ENCODE measurements around the gene KCNN1. TPM values are rescaled to one million over a fixed set of nuclear protein-coding genes. Genes with fewer than 3 reads are reported as not detected.
A peak's percentile ranks its signal among the peaks of the same experiment; 100 is the strongest.

Gene KCNN1
- total and polyA plus RNA-seq, 2 of the 4 experiments (the other 2 are of a cell fraction) = 0.09 TPM; not detected in 1

DNA sequence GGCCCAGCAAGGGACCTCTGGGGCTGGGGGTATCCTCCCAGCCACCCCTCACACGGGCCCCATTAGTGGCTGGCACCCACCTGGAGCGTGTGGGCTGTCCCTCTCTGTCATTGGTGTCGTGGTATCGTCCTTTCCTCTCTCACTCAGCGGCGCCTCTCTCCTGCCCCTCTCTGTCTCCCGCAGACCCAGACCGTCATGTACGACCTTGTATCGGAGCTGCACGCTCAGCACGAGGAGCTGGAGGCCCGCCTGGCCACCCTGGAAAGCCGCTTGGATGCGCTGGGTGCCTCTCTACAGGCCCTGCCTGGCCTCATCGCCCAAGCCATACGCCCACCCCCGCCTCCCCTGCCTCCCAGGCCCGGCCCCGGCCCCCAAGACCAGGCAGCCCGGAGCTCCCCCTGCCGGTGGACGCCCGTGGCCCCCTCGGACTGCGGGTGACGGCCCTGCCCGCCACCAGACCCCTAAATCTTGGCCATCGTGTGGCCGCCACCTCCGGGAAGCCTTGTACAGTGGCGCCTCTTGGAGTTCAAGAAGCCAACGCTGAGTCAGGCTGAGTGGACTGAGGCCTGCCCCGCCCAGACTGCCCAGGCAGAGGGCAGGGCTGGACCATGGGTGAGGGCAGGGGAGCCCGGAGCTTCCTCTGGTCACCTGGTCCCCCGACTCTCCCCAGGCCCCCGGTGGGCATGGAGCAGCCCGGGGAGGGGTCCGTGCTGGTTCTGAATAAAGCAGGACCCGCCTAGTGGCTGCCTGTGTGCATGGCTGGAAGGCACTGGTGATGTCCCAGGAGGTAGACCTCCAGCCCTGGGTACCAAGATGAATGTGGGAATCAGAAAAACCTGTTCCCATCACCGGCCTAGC, 31.3 kb downstream of the KCNN1 start:
- Histone ChIP-seq H4K5ac (ENCODE audit: low read depth, low read length) (no peak overlapping the region), H3K18ac (ENCODE audit: low read depth, low read length) (no peak overlapping the region), H4K91ac (ENCODE audit: insufficient read depth, low read depth, low read length) (no peak overlapping the region), H3K23ac (ENCODE audit: low read depth, low read length) (no peak overlapping the region), H3K14ac (replicated peaks; ENCODE audit: low read depth, low read length) (no peak overlapping the region), H3K9ac (ENCODE audit: low read depth, low read length) (no peak overlapping the region), H2AK9ac (replicated peaks; ENCODE audit: low read depth, low read length, poor library complexity) (peak overlapping the region; percentile 65), H3K27ac (ENCODE audit: insufficient read depth, low read length) (no peak overlapping the region), H2BK20ac (ENCODE audit: low read depth, low read length) (no peak overlapping the region; the same call in 1 of the 2 replicates), H4K8ac (ENCODE audit: low read depth in 2 of 2, low read length in 2 of 2) (no peak overlapping the region), H4K20me1 (ENCODE audit: insufficient read depth, low read length) (no peaks in the 10 kb centered on the region), H2BK5ac (ENCODE audit: low read depth, low read length, poor library complexity, severe bottlenecking) (no peak overlapping the region), H3K4ac (ENCODE audit: low read depth, low read length) (no peak overlapping the region), H3K4me3 (ENCODE audit: insufficient read depth, low read depth, low read length) (no peak overlapping the region), H3K9me3 (ENCODE audit: control insufficient read depth, insufficient read depth, low read length) (no peaks in the 10 kb centered on the region), H3K27me3 (ENCODE audit: control insufficient read depth, insufficient read depth, low read length) (peaks cover 2% of the 10 kb centered on the region; the same call in 1 of the 2 replicates), H2AFZ (replicated peaks; ENCODE audit: low read length, poor library complexity) (peak overlapping the region; percentile 81), H2AK5ac (ENCODE audit: low read depth, low read length) (no peak overlapping the region), H3K4me2 (ENCODE audit: low read depth, low read length) (no peak overlapping the region), H3K4me1 (ENCODE audit: control insufficient read depth, insufficient read depth, low read length) (no peaks in the 10 kb centered on the region), H3K56ac (ENCODE audit: extremely low read depth, insufficient read depth, low read length) (no peak overlapping the region), H3K36me3 (ENCODE audit: control insufficient read depth, insufficient read depth, low read length) (no peaks in the 10 kb centered on the region), H3K9me1 (ENCODE audit: insufficient read depth, low read length) (no peaks in the 10 kb centered on the region; the same call in 1 of the 2 replicates), H3K79me1 (ENCODE audit: low read depth in 1 of 2, low read length in 2 of 2) (peaks cover 9 to 10% of the 10 kb centered on the region in 2 experiments; a peak in 2 of 4 replicates), H2BK120ac (ENCODE audit: low read depth, low read length) (no peak overlapping the region), H2BK15ac (ENCODE audit: low read depth, low read length) (no peak overlapping the region)
- BruUV-seq (replicated peaks) = no TSS peak
- POLR2A ChIA-PET (ENCODE audit: unreplicated experiment) = no interaction called here
- DNase-seq (peak; percentile 24), ATAC-seq (ENCODE audit: low read depth) (no peak)
- CTCF ChIA-PET = interaction anchor here (2.3 kb wide), 1 partner anchor 60 kb away, joined by 13 read pairs; no protein-coding TSS in a partner anchor
- WGBS, 2 experiments (ENCODE audit: extremely low coverage in 2 of 2, insufficient read length in 1 of 2) = 83% methylated on average over 15 of the region's 41 CpGs; no CpG with 5 or more reads in 1 of the 2 experiments
- intact Hi-C loops (cut with micrococcal nuclease) = loop anchor here (1.0 to 5.0 kb wide), 4 partner anchors 51 to 141 kb away; partner anchors contain the start of gene RPL18A
- TF ChIP-seq, protein P1, sequence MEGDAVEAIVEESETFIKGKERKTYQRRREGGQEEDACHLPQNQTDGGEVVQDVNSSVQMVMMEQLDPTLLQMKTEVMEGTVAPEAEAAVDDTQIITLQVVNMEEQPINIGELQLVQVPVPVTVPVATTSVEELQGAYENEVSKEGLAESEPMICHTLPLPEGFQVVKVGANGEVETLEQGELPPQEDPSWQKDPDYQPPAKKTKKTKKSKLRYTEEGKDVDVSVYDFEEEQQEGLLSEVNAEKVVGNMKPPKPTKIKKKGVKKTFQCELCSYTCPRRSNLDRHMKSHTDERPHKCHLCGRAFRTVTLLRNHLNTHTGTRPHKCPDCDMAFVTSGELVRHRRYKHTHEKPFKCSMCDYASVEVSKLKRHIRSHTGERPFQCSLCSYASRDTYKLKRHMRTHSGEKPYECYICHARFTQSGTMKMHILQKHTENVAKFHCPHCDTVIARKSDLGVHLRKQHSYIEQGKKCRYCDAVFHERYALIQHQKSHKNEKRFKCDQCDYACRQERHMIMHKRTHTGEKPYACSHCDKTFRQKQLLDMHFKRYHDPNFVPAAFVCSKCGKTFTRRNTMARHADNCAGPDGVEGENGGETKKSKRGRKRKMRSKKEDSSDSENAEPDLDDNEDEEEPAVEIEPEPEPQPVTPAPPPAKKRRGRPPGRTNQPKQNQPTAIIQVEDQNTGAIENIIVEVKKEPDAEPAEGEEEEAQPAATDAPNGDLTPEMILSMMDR (conservative IDR thresholded peaks at IDR 0.05; ENCODE audit: low read depth, low read length) = 0 out of 2 replicates have a peak, but pooled peaks have one; percentile 2
- TF ChIP-seq POLR2A (IDR thresholded peaks at IDR 0.05; ENCODE audit: low read depth, low read length) (no peak), FOS (IDR thresholded peaks at IDR 0.05; ENCODE audit: low read depth, low read length) (no peak), BHLHE40 (IDR thresholded peaks at IDR 0.05; ENCODE audit: low read depth, low read length) (no peak), NFE2L2 (IDR thresholded peaks at IDR 0.05; ENCODE audit: low read depth, low read length) (peak; percentile 58), SMC3 (IDR thresholded peaks at IDR 0.05; ENCODE audit: low read depth, low read length) (no peak), CHD1 (IDR thresholded peaks at IDR 0.05; ENCODE audit: low read depth, low read length) (no peak), MXI1 (IDR thresholded peaks at IDR 0.05; ENCODE audit: borderline replicate concordance, low read depth, low read length) (no peak), RAD21 (IDR thresholded peaks at IDR 0.05; ENCODE audit: low read length) (no peak)
- TF ChIP-seq, protein P2, sequence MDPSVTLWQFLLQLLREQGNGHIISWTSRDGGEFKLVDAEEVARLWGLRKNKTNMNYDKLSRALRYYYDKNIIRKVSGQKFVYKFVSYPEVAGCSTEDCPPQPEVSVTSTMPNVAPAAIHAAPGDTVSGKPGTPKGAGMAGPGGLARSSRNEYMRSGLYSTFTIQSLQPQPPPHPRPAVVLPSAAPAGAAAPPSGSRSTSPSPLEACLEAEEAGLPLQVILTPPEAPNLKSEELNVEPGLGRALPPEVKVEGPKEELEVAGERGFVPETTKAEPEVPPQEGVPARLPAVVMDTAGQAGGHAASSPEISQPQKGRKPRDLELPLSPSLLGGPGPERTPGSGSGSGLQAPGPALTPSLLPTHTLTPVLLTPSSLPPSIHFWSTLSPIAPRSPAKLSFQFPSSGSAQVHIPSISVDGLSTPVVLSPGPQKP (IDR thresholded peaks at IDR 0.05; ENCODE audit: borderline replicate concordance, low read depth, low read length) = no peak
- dilution Hi-C loops (cut with HindIII; ENCODE audit: low sequenced_read_pairs, unreplicated experiment) = no loop called here
- in situ Hi-C loops (cut with MboI; ENCODE audit: low sequenced_read_pairs) = no loop called here

Data from IMR-90 (cell line).